Transverse colon (tissue), 3 donors: ENCODE results near the gene CAPN5.

Source experiments
- EP300 ChIP-seq: sonication (generic); formaldehyde crosslinking; IDR thresholded peaks from one replicate; pipeline ENCODE4 v1.6.1; 2017; ENCODE audit warnings: antibody characterized with exemption, low read depth
- POLR2A ChIP-seq: fragments of 450-650 bp; IDR thresholded peaks from one replicate; pipeline ENCODE4 v1.6.1; 2016; ENCODE audit warnings: antibody characterized with exemption, mild to moderate bottlenecking, moderate library complexity
- TF ChIP-seq, protein P1 (sequence below), 5 experiments: fragments of 200-600 bp in 3 of 5; fragments of 450-650 bp in 2 of 5; sonication (generic) in 3 of 5; IDR thresholded peaks; 1 replicate in 2 of 5; 2 replicates in 3 of 5; pipeline ENCODE4 v1.5.1; 2016 to 2017; ENCODE audit warnings: antibody characterized with exemption in 5 of 5, inconsistent platforms in 3 of 5, mild to moderate bottlenecking in 2 of 5, moderate library complexity in 1 of 5

DNA sequence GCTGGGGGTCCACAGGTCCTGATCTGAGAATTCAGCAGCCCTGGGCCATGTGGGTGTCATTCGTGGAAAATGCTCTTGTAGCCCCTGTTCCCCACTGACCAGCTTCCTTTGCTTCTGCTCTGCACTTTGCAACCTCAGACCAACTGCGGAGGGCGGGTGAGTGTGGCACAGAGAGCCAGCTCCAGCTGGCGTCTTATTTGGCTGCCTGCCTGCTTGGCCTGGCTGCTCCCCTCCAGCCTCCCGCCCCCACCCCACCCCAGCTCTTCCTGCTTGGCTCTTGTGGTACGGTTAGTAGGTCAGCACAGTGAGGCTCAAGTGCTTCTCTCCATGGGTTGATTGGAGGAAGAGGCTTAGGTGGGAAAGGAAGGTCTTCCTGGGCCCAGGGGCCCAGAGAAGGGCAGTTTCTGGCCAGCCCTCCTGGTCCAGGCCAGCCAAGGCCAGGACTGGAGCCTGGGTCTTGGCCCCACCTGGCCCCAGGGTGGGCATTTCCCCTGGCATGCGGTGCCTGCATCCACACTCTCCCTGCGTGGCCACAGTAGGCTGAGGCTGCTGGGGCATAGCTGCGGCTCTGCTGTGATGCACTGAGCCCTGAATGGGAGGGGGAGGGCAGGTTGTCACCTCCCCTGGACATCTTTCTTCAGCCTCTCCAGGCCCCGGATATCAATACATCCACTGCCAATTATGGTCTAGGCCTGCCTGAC lies 87.8 kb downstream of the CAPN5 start:
- no peak for TF ChIP-seq POLR2A
- TF ChIP-seq, protein P1, sequence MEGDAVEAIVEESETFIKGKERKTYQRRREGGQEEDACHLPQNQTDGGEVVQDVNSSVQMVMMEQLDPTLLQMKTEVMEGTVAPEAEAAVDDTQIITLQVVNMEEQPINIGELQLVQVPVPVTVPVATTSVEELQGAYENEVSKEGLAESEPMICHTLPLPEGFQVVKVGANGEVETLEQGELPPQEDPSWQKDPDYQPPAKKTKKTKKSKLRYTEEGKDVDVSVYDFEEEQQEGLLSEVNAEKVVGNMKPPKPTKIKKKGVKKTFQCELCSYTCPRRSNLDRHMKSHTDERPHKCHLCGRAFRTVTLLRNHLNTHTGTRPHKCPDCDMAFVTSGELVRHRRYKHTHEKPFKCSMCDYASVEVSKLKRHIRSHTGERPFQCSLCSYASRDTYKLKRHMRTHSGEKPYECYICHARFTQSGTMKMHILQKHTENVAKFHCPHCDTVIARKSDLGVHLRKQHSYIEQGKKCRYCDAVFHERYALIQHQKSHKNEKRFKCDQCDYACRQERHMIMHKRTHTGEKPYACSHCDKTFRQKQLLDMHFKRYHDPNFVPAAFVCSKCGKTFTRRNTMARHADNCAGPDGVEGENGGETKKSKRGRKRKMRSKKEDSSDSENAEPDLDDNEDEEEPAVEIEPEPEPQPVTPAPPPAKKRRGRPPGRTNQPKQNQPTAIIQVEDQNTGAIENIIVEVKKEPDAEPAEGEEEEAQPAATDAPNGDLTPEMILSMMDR (IDR thresholded peaks at IDR 0.05): no peak
- no peak for TF ChIP-seq EP300
